ENCODE data around the gene TUBB4A.

GRCh38 chr19:6529937-6530385 is 27.9 kb upstream of the TUBB4A start:
- TF ChIP-seq CTCF (IDR thresholded peaks at IDR 0.05) (no peak), ZFX (IDR thresholded peaks at IDR 0.05; ENCODE audit: borderline replicate concordance) (no peak)
